ENCODE results near the gene SAMSN1.
"Not testable (repeated sequence)": the region's sequence is repeated elsewhere in the genome, so short reads cannot be mapped to it uniquely, and the experiment has no call there.

SAMSN1 gene

GRCh38 chr21:14527696-14528652, 18.1 kb downstream of the SAMSN1 start:
- DNase-seq = peak; percentile 64 to 68

DNA sequence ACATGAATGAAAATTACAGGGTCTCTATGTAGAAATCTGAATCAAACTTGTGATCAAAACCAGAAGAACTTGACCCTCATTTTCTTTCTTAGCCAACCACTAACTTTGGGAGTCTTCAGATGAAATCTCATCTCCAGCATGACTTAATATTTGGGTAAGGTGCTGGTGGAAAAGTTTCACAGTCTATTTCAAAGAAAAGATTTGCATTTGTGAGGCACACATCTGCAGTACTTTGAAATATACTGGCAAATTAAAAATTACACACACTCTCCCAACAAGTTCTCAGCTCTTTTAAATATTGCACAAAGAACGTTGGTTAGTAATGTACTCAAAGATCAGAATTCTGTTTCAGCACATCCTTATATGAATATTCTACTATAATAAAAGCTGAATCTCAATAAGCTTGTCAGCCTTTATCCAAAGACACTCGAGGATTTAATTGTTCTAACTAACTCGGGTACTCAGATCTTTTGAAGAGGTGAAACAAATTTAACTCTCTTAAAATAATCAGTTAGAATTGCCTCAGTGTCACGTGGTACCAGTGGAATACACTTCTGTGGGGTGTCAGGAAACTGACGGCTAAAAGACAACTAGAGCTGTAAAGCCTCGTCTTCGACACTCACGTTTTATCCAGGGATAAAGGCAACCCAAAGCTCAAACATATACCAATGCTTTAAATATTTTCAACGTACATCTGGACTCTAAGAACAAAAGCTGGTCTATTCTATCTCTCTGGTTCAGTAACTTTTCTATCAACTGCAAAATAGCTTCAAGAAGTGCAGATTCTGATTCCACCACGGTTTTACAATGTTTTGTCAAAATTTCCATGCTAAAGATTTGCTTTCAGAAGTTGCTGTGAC, 19.0 kb downstream of the SAMSN1 start:
- DNase-seq = peak; percentile 45 to 52

- DNase-seq = no peak
These were observed 19.9 kb downstream of the SAMSN1 start for GRCh38 chr21:14526199-14526598.

DNA sequence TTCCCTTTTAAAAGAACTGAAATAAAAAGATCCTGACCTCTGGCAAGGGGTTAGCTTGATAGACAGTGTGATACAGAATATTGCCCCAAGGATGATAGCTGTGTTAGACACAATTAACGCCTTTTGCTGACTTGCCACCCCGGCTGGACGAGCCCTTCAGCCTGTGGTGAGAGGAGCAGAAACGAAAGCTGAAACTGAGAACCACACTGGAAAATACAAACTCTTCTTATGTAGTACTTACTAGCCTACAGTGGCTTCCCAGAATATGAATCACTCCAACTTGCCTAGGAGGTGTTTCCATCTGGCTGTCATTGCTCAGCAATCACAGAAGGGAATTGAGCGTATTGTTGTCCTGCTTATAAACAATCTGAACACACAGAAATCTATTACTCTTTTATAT, 22.9 kb downstream of the SAMSN1 start:
- DNase-seq = peak; percentile 79 to 82

- peak; percentile 28 to 56 for DNase-seq
These were observed 23.4 kb downstream of the SAMSN1 start for GRCh38 chr21:14522736-14523135.

- peak; percentile 38 to 40 for DNase-seq
These were observed 25.6 kb downstream of the SAMSN1 start for GRCh38 chr21:14520535-14520934.

DNA sequence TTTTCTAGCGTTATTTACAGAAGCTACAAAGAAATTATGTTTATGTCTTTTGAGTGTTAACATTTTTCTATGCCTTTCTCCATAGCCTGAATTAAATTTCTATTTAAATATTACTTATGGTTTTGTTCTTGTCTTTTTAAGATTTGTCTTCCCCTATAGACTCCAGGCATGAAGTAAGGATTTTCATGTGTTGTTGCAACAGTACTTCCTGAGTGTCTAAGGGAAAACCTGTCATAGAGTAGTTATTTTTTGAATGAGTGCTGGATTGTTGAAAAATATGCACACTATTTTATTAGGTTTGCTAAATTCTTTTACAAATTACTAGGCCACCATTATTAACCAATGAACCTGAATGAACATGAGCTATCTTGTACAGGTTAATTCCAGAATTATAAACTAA, 27.1 kb downstream of the SAMSN1 start:
- peak; percentile 28 to 33 for DNase-seq

- no peak for DNase-seq
These were observed 32.3 kb downstream of the SAMSN1 start for GRCh38 chr21:14513804-14514203.

- DNase-seq = not testable (repeated sequence)
These were observed 39.2 kb downstream of the SAMSN1 start for GRCh38 chr21:14506859-14507457.

DNA sequence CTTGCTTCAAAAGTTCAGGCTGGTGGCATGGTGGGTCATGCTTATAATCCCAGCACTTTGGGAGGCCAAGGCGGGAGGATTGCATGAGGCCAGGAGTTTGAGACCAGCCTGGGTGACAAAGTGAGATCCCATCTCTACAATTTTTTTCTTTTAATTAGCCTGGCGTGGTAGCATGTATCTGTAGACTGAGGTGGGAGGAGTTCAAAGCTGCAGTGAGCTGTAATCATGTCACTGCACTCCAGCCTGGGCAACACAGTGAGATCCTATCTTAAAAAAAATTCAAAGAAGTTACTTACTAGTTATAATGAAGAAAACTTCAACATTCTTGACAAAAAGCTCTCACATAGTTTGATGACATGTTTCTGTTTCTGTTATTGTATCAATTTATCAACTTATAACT, 45.2 kb downstream of the SAMSN1 start:
- DNase-seq = no peak

- no peak for DNase-seq
These were observed 46.8 kb downstream of the SAMSN1 start for GRCh38 chr21:14499316-14499715.

GRCh38 chr21:14497825-14498224, 48.3 kb downstream of the SAMSN1 start:
- DNase-seq = no peak

GRCh38 chr21:14495075-14495474, 51.0 kb downstream of the SAMSN1 start:
- DNase-seq = no peak

GRCh38 chr21:14494181-14494580, 51.9 kb downstream of the SAMSN1 start:
- DNase-seq = not testable (repeated sequence)

DNA sequence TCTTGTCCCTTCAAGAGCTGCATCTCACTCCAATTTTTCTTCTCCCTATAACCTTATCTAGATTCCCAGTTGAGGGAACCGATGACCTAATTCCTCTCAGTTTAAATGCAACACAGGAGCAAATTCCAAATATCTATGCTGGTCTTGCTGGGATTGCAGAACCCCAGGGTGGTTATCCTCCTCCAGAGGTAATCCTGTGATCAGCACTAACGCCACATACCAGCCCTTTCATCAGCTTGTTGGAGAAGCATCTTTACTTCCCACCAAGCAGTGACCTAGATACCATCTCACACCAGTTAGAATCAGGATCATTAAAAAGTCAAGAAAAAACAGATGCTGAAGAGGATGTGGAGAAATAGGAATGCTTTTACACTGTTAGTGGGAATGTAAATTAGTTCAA, 52.4 kb downstream of the SAMSN1 start:
- no peak for DNase-seq

GRCh38 chr21:14492931-14493330, 53.2 kb downstream of the SAMSN1 start:
- no peak for DNase-seq

DNA sequence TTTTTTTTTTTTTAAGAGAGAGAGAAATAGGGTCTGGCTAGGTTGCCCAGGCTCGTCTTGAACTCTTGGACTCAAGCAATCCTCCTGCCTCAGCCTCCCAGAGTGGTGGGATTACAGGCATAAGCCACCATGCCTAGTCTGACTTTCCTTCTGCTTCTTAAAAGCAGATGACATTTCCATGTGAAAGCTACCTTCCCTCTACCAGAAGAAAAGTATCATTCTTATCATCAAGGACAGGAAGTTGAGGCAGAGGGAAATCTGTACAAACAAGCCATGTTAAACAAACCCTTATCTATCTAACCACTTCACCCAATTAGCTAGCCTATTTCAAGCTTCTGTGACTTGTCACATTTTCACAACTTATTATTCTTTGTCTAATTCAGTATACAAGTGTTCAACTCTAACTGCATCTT, 54.8 kb downstream of the SAMSN1 start:
- DNase-seq = no peak

DNA sequence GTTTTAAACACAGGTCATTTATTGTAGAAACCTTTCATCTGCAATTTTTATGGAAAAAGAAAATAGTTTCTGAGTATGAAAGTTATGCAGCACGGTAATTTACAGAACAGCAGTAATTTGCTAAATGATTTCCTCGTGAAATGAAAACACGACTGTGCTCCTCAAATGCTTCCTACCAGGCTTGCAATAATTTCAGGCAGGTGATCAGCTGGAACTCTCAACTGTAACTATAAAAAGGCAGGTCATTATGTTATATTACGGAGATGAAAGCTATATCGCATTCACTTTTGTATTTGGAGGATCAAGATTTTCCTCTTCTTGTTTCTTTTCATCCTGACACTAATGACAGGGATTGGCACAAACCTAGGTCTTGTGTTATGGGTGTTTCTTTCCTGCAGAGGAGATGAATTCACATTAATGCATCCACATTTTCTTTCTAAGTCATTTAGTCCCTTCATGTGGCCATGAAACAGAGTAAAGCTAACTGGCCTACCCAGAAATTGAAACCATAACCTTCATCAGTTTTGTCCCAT, 57.4 kb downstream of the SAMSN1 start:
- DNase-seq = no peak

DNA sequence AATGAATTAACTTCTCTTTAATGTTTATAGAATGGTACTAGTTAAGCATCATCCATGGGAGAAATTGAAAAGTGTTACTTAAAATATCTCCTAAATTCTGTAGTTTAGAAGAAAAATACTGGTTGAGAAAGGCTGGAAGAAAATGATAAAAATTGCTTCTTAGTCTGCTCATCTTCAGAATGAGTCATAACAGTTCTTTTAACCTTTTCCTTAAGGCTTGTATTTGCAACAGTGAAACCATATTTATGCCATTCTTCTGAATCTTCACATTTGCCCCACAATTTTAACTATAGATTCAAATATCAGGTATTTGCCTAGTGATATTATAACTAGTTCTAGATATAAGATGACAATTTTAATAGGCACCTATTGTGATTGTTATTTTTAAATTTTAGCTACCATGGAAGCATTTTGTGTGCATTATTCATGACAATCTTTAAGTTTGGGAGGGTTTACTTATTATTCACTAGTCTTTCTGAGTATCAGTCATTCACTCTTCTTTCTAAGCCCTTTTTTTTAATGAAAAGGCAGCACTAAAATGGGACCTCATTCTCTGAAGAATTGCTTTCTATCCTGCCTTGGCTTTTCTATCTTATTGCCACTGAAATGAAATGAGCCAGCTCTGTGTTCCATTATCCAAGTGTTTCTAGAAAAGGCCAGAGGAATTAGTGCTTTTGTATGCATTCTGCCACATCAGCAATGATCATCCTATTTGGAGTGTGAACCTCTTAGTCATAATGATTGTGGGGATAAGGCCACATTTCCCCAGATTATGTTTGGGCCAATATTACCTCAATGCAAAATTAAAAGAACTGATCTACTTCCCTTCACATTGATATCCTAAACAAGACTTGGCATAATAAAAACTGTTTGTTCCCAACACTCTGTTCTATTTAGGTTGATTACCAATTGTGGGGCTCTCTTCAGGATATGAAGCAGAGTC, 58.4 kb downstream of the SAMSN1 start:
- DNase-seq = no peak

- no peak for DNase-seq
These were observed 59.2 kb downstream of the SAMSN1 start for GRCh38 chr21:14486869-14487268.

DNA sequence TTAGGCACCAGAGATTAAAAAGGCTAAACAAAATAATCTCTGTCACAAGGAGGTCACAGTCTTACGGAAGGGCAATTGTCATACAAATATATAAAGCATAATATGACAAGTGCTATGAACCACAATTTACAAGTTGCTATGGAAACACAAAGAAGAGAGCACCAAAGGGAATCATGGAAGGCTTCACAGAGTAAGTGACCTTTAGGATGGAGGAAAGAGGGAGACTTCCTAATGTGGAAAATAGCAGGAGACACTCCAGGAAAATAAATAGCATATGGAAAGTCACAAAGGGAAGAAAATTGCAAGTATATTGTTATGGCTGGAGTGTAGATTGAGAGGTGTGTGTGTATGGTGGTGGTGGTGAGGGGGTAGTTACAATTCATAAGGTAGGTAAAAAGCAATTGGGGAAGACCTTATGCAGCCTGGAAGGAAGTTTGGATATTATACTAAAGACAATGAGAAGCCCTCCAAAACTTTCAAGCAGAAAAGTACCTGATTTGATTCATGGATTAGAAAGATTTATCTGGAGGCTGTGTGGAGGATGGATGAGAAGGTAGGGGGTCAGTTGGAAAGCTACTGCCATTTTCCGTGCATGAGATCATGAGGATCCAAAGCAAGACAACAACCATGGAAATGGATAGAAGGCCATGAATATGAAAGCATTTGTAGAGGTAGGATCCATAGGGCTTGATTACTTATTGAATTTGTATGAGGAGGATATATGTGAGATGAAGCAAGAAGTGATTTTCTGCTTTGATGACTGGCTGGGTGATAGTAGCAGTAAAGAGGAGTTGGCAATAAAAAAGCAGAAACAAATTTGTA, 61.7 kb downstream of the SAMSN1 start:
- no peak for DNase-seq

Data from inflammatory macrophage treated with lipopolysaccharide for 1 hour (primary cell).